GM12878 (cell line): Measurements from ENCODE around the gene BAZ1B. TPM values are rescaled to one million over a fixed set of nuclear protein-coding genes. Genes with fewer than 3 reads are reported as not detected.

ENCODE experiments used
- ATAC-seq: fragments of 200-7000 bp; cut with Tn5 transposase; 3 replicates; pipeline ENCODE4 v1.9.1; 2020; ENCODE audit warnings: mild to moderate bottlenecking, moderate library complexity
- BruUV-seq: library from RNA; stranded (reverse); fragments of 400-500 nt; replicated peaks from 2 replicates; lab custom pipeline; 2021; lab: Mats Ljungman, UMichigan
- CTCF ChIA-PET: fragments of 300-600 bp; sonication (Branson Sonifier 250); formaldehyde crosslinking; extraction: SDS; loops from one replicate; lab custom pipeline; 2021; ENCODE audit warnings: inconsistent platforms; lab: Yijun Ruan, JAX
- POLR2A ChIA-PET: fragments of 350-600 bp; formaldehyde crosslinking; extraction: SDS; loops from one replicate; lab custom pipeline; 2021; ENCODE audit warnings: inconsistent platforms; lab: Charles Lee
- RAD21 ChIA-PET: fragments of 300-600 bp; sonication (Branson Sonifier 250); formaldehyde crosslinking; loops from one replicate; lab custom pipeline; 2023; ENCODE audit warnings: antibody characterized with exemption; ENCODE audit not compliant: unreplicated experiment; lab: Charles Lee
- SMC1A ChIA-PET: fragments of 300-600 bp; sonication (Branson Sonifier 250); formaldehyde crosslinking; loops from one replicate; lab custom pipeline; 2023; ENCODE audit not compliant: unreplicated experiment, uncharacterized antibody; lab: Charles Lee
- DNase-seq: peaks from one replicate; pipeline ENCODE4 v3.0.0-alpha.2; 2011; ENCODE audit warnings: low read depth, low spot score
- FAIRE-seq: peaks from 3 replicates; lab custom pipeline; 2011; peaks lifted over from hg19 to GRCh38; lab: Jason Lieb, UNC
- H2AFZ ChIP-seq: 2 replicates; pipeline ENCODE4 v1.6.0; 2011; ENCODE audit warnings: low read depth, low read length, control low read depth; ENCODE audit not compliant: control insufficient read depth
- H3K27ac ChIP-seq: 2 replicates; pipeline ENCODE4 v1.5.1; 2011; ENCODE audit warnings: control low read depth; ENCODE audit not compliant: control insufficient read depth, insufficient read depth
- H3K27me3 ChIP-seq, 2 experiments: replicated peaks in 1 of 2; 2 replicates each; pipeline versions ENCODE4 v1.6.0 to v1.6.1; 2011; ENCODE audit warnings: low read length in 1 of 2; ENCODE audit not compliant: control insufficient read depth in 2 of 2, insufficient read depth in 2 of 2
- H3K36me3 ChIP-seq, 2 experiments: 2 replicates each; pipeline ENCODE4 v1.5.1; 2011; ENCODE audit warnings: low read length in 1 of 2; ENCODE audit not compliant: control insufficient read depth in 2 of 2, insufficient read depth in 2 of 2
- H3K4me1 ChIP-seq: 2 replicates; pipeline ENCODE4 v1.6.1; 2011; ENCODE audit warnings: mild to moderate bottlenecking, low read length, moderate library complexity, mixed read lengths; ENCODE audit not compliant: control insufficient read depth, insufficient read depth
- H3K4me2 ChIP-seq: 2 replicates; pipeline ENCODE4 v1.6.0; 2011; ENCODE audit warnings: control low read depth; ENCODE audit not compliant: control insufficient read depth, insufficient read depth
- H3K4me3 ChIP-seq: fragments of 200-600 bp; sonication (generic); 2 replicates; pipeline ENCODE4 v1.5.1; 2016
- H3K79me2 ChIP-seq: 2 replicates; pipeline ENCODE4 v1.6.0; 2011; ENCODE audit warnings: low read length; ENCODE audit not compliant: control insufficient read depth, insufficient read depth
- H3K9ac ChIP-seq: 2 replicates; pipeline ENCODE4 v1.8.0; 2011; ENCODE audit warnings: low read length, control low read depth, mixed read lengths; ENCODE audit not compliant: control insufficient read depth, insufficient read depth
- H3K9me3 ChIP-seq: replicated peaks from 3 replicates; pipeline ENCODE4 v1.5.1; 2011; ENCODE audit warnings: mild to moderate bottlenecking, low read length; ENCODE audit not compliant: control insufficient read depth, insufficient read depth
- H4K20me1 ChIP-seq: 2 replicates; pipeline ENCODE4 v1.6.0; 2011; ENCODE audit not compliant: control insufficient read depth, insufficient read depth
- BHLHE40 ChIP-seq, 2 experiments: fragments of 450-650 bp in 1 of 2; IDR thresholded peaks; 2 replicates each; pipeline ENCODE4 v1.6.1; 2011 to 2017; ENCODE audit warnings: low read depth in 2 of 2, borderline replicate concordance in 1 of 2, improper control_type of control experiment in 1 of 2, low read length in 1 of 2, mild to moderate bottlenecking in 1 of 2
- ETV6 ChIP-seq, 2 experiments: fragments of 450-650 bp in 1 of 2; IDR thresholded peaks in 1 of 2; conservative IDR thresholded peaks in 1 of 2; 2 replicates each; pipeline ENCODE4 v1.6.1; 2014; ENCODE audit warnings: antibody characterized with exemption in 1 of 2, borderline replicate concordance in 1 of 2, low read depth in 1 of 2, mild to moderate bottlenecking in 1 of 2, moderate library complexity in 1 of 2
- MTA2 ChIP-seq: fragments of 450-650 bp; IDR thresholded peaks from 2 replicates; pipeline ENCODE4 v1.6.1; 2016; ENCODE audit warnings: low read depth, mild to moderate bottlenecking, moderate library complexity
- PAX8 ChIP-seq: fragments of 450-650 bp; IDR thresholded peaks from 2 replicates; pipeline ENCODE4 v1.6.1; 2017; ENCODE audit warnings: mild to moderate bottlenecking, moderate library complexity
- POLR2AphosphoS2 ChIP-seq: IDR thresholded peaks from 2 replicates; pipeline ENCODE4 v1.6.1; 2011; ENCODE audit warnings: low read depth, mild to moderate bottlenecking, low read length, improper control_type of control experiment, moderate library complexity
- WGBS: methylation state at CpG from one replicate; pipeline ENCODE4 v1.1.6; 2016; ENCODE audit warnings: low lambda C conversion rate; ENCODE audit not compliant: insufficient replicate concordance, insufficient coverage; ENCODE audit errors: missing lambda C conversion rate; 5-methylcytosine and 5-hydroxymethylcytosine counted together
- in situ Hi-C: fragments of 300-500 bp; cut with MboI; formaldehyde crosslinking; loops from 9 replicates; pipeline ENCODE4 v1.14.3; 2018; ENCODE audit warnings: mixed read lengths
- intact Hi-C: fragments of 100-400 bp; cut with micrococcal nuclease; formaldehyde crosslinking; loops from one replicate; pipeline ENCODE4 v1.14.2; 2022; ENCODE audit not compliant: unreplicated experiment
- polyA plus RNA-seq, 11 experiments: library from polyadenylated mRNA; depleted of rRNA in 4 of 11; unstranded in 6 of 11; stranded (reverse) in 5 of 11; fragments of >200 nt; fragmentation: Nextera tagmentation in 4 of 11; fragmentation: Illumina TruSeq in 1 of 11; extraction: Ambion mirVana in 4 of 11; extraction: Trizol in 1 of 11; gene quantifications; 1 replicate in 1 of 11; 2 replicates in 10 of 11; pipeline versions ENCODE4 v1.2.1 to v1.2.3, GENCODE V29; 2011 to 2016; ENCODE audit warnings: inconsistent platforms in 2 of 11, missing spikeins in 2 of 11, low read depth in 1 of 11
- total RNA-seq, 4 experiments: library from RNA; depleted of rRNA in 3 of 4; stranded (reverse); fragments of >200 nt in 3 of 4; fragmentation: Illumina TruSeq in 1 of 4; extraction: Trizol in 1 of 4; gene quantifications; 2 replicates each; pipeline versions ENCODE4 v1.2.1 to v1.2.3, GENCODE V29; 2013 to 2021

BAZ1B gene
- total and polyA plus RNA-seq, 10 of the 15 experiments (the other 5 are each of a cell fraction or from before 2014, with no cell fraction given) = 14.0 to 77.4 (median 36.2) TPM

- DNase-seq (no peak), ATAC-seq (no peak), FAIRE-seq (no peak)
- Histone ChIP-seq H3K9ac (no peak overlapping the region), H3K4me1 (no peaks in the 10 kb centered on the region), H3K27ac (no peak overlapping the region), H3K79me2 (no peaks in the 10 kb centered on the region), H3K4me2 (no peak overlapping the region), H4K20me1 (no peaks in the 10 kb centered on the region), H3K27me3 (no peaks in the 10 kb centered on the region), H2AFZ (no peak overlapping the region), H3K4me3 (no peak overlapping the region), H3K36me3 (peaks cover 23 to 29% of the 10 kb centered on the region in 2 experiments), H3K9me3 (no peaks in the 10 kb centered on the region)
- WGBS = 89% methylated on average over 7 of the region's 7 CpGs
- ChIA-PET POLR2A (no interaction called here), SMC1A (no interaction called here), CTCF (no interaction called here), RAD21 (no interaction called here)
- TF ChIP-seq POLR2AphosphoS2 (no peak), MTA2 (no peak), ETV6 (conservative IDR thresholded peaks at IDR 0.05 in 1 of 2, IDR thresholded peaks at IDR 0.05 in 1 of 2; ENCODE audit: borderline replicate concordance in 1 of 2, low read depth in 1 of 2) (no peak)
- BruUV-seq = no TSS peak
- intact Hi-C loops = no loop called here
- in situ Hi-C loops = no loop called here
Observed at GRCh38 chr7:73439410-73439704, 82.7 kb downstream of the BAZ1B start.

DNA sequence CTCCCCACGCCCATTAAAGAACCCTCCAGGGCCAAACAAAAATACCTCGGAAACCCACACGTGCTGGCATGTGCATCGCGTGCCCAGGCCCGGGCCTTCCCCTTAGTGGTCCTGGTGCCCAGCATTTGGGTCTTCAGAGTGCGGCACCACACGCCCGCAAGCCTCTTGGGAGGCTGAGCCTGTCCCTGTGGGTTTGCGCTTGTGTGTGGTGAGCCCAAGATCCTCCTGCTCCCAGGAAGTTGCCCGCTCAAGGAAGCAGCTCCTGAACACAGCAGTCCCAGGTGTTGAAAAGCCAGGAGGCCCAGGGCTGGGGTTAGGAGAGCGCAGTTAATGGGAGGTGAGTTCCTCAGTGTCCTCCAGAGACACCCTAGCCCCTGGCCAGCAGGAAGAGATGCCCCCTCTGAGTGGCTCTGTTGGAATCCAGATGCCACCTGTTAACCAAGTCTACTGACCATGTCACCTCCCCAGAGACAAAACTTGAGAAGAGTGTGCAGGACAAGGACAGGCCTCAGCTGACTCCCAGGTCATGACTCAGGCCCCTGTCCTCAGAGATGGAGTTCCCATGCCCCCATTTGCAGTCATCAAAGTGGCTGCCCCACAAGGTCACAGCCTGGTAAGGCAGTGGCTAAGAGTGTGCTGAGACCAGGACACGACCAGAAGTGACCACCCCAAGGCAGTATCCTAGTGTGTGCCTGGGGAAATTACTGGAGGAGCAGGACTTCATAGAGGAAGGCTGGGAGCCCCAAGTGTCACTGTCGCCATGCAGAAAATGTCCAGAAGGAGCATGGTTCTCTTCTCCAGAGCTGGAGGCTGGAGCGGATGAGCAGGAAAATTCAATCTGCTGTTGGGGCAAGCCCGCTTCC is 83.3 kb downstream of the BAZ1B start:
- Histone ChIP-seq H3K9ac (no peak overlapping the region), H4K20me1 (no peaks in the 10 kb centered on the region), H3K36me3 (peaks cover 21 to 23% of the 10 kb centered on the region in 2 experiments), H3K79me2 (no peaks in the 10 kb centered on the region), H2AFZ (no peak overlapping the region), H3K4me3 (no peak overlapping the region), H3K4me1 (no peaks in the 10 kb centered on the region), H3K4me2 (no peak overlapping the region), H3K9me3 (no peaks in the 10 kb centered on the region), H3K27me3 (no peaks in the 10 kb centered on the region), H3K27ac (no peak overlapping the region)
- BruUV-seq = no TSS peak
- ATAC-seq (peak; percentile 18), FAIRE-seq (no peak), DNase-seq (no peak)
- TF ChIP-seq PAX8 (no peak), BHLHE40 (IDR thresholded peaks at IDR 0.05; ENCODE audit: borderline replicate concordance in 1 of 2, low read depth in 2 of 2, low read length in 1 of 2) (0 out of 4 replicates have a peak, but pooled peaks of 1 of the 2 experiments have one; percentile 6)
- WGBS = 41% methylated on average over 16 of the region's 16 CpGs
- SMC1A ChIA-PET = no interaction called here
- CTCF ChIA-PET = no interaction called here
- POLR2A ChIA-PET = no interaction called here
- intact Hi-C loops (no loop called here), in situ Hi-C loops (no loop called here)
- RAD21 ChIA-PET = no interaction called here
